LNCaP clone FGC (cell line): ENCODE results near the gene XYLT1.

Experiments
- DNase-seq: peaks from one replicate; pipeline ENCODE4 v3.0.0-alpha.2; 2011; ENCODE audit warnings: low read depth
- H3K4me3 ChIP-seq: 2 replicates; pipeline ENCODE4 v1.5.1; 2011; ENCODE audit warnings: mild to moderate bottlenecking, low read depth, low read length, control low read depth
- CTCF ChIP-seq: IDR thresholded peaks from 2 replicates; pipeline ENCODE4 v1.5.1; 2012; ENCODE audit warnings: mild to moderate bottlenecking; ENCODE audit not compliant: control insufficient read depth, insufficient read depth; ENCODE audit errors: extremely low read depth

XYLT1 gene

GRCh38 chr16:17303101-17303500 is 167.7 kb downstream of the XYLT1 start:
- TF ChIP-seq CTCF = no peak
- no peak overlapping the region for H3K4me3 ChIP-seq
- DNase-seq = no peak

- no peak overlapping the region for H3K4me3 ChIP-seq
- DNase-seq = no peak
- TF ChIP-seq CTCF = no peak
Measured at GRCh38 chr16:17302620-17303019, 168.1 kb downstream of the XYLT1 start.

GRCh38 chr16:17302214-17302613 is 168.5 kb downstream of the XYLT1 start:
- no peak overlapping the region for H3K4me3 ChIP-seq
- no peak for TF ChIP-seq CTCF
- DNase-seq = no peak

GRCh38 chr16:17301593-17302135 is 169.1 kb downstream of the XYLT1 start:
- no peak for DNase-seq
- TF ChIP-seq CTCF = no peak
- H3K4me3 ChIP-seq = no peak overlapping the region

GRCh38 chr16:17301184-17301583 is 169.6 kb downstream of the XYLT1 start:
- DNase-seq = no peak
- no peak overlapping the region for H3K4me3 ChIP-seq
- no peak for TF ChIP-seq CTCF

- no peak for TF ChIP-seq CTCF
- no peak for DNase-seq
Measured at GRCh38 chr16:17299790-17300189, 171.0 kb downstream of the XYLT1 start.

GRCh38 chr16:17298238-17298637 is 172.5 kb downstream of the XYLT1 start:
- no peak overlapping the region for H3K4me3 ChIP-seq
- no peak for DNase-seq
- no peak for TF ChIP-seq CTCF

More at GRCh38 chr16:17299790-17300189, 171.0 kb downstream of the XYLT1 start:
- H3K4me3 ChIP-seq = no peak overlapping the region
